Fibroblast of skin of left biceps (primary cell): ENCODE measurements around the gene EIF3C.
"Not testable (repeated sequence)": the region's sequence is repeated elsewhere in the genome, so short reads cannot be mapped to it uniquely, and the experiment has no call there.

Source experiments
- DNase-seq, 2 experiments: peaks; one replicate each; pipeline ENCODE4 v3.0.0-alpha.2; 2013; ENCODE audit warnings: low read depth in 2 of 2

The EIF3C gene

DNA sequence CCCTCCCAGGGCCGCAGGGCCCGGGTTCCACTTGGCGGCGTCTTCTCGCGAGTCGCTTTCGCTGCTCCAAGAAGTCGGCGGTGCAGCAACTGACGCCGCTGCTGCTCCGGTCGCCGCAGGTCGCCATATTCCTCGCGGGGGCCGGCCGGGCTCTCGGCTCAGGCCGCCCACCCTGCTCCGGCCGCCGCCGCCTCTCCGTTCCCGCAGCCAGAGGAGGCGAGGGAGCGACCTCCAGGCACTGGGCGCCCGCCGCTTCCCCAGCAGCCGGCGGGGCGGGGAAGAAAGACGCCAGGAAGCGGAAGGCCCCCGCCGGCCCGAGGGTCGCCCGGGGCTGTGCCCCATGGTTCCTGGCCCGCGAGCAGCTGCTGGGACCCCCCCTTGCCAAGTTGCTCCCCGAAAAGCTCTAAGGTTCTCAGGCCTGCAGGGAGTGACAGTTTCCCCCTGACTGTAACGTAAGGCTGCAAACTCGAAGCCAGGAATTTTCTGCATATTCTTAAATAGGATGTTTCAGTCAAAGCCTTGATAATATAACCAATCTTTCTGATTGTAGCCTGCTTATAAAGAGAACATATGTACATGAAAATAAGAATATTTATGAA lies 39.3 kb downstream of the EIF3C start:
- not testable (repeated sequence) for DNase-seq

GRCh38 chr16:28751487-28751886 lies 40.2 kb downstream of the EIF3C start, which contains the start of gene NPIPB9:
Gene NPIPB9 (plus strand): TSS chr16:28751787.
- not testable (repeated sequence) for DNase-seq

- DNase-seq = not testable (repeated sequence)
These were observed 70.4 kb downstream of the EIF3C start for GRCh38 chr16:28781697-28782096.

- DNase-seq = not testable (repeated sequence)
These were observed 71.1 kb downstream of the EIF3C start for GRCh38 chr16:28782357-28782756.
